Karpas-422 (cell line): Measurements from ENCODE around the gene ARGLU1. TPM values are rescaled to one million over a fixed set of nuclear protein-coding genes. Genes with fewer than 3 reads are reported as not detected.

ENCODE experiments used
- DNase-seq: peaks from one replicate; pipeline ENCODE4 v3.0.0-alpha.2; 2015
- H2AFZ ChIP-seq: fragments of 200-600 bp; sonication (generic); 2 replicates; pipeline ENCODE4 v1.6.1; 2014; ENCODE audit warnings: antibody characterized with exemption, low read length, mixed read lengths
- H3K27ac ChIP-seq: fragments of 200-600 bp; sonication (generic); 2 replicates; pipeline ENCODE4 v1.5.1; 2014; ENCODE audit warnings: mild to moderate bottlenecking, low read length, moderate library complexity
- H3K27me3 ChIP-seq: fragments of 200-600 bp; sonication (generic); 2 replicates; pipeline ENCODE4 v1.6.1; 2014; ENCODE audit warnings: low read length, mixed read lengths
- H3K36me3 ChIP-seq: fragments of 200-600 bp; sonication (generic); 2 replicates; pipeline ENCODE4 v1.6.1; 2014; ENCODE audit warnings: low read length, mixed read lengths; ENCODE audit not compliant: insufficient read depth
- H3K4me1 ChIP-seq: fragments of 200-600 bp; sonication (generic); 2 replicates; pipeline ENCODE4 v1.6.1; 2014; ENCODE audit warnings: mild to moderate bottlenecking, low read length, mixed read lengths
- H3K4me2 ChIP-seq: fragments of 200-600 bp; sonication (generic); 2 replicates; pipeline ENCODE4 v1.6.1; 2014; ENCODE audit warnings: low read length, low read depth, mild to moderate bottlenecking; ENCODE audit not compliant: poor library complexity, severe bottlenecking
- H3K4me3 ChIP-seq: fragments of 200-600 bp; sonication (generic); 2 replicates; pipeline ENCODE4 v1.5.1; 2014; ENCODE audit warnings: mild to moderate bottlenecking, antibody characterized with exemption, low read length, mixed read lengths
- H3K79me2 ChIP-seq: fragments of 200-600 bp; sonication (generic); 2 replicates; pipeline ENCODE4 v1.6.1; 2014; ENCODE audit warnings: mild to moderate bottlenecking, low read length, mixed read lengths
- H3K9ac ChIP-seq: fragments of 200-600 bp; sonication (generic); 2 replicates; pipeline ENCODE4 v1.6.0; 2014; ENCODE audit warnings: low read length
- H3K9me2 ChIP-seq: fragments of 200-600 bp; sonication (generic), shearing (Covaris generic); replicated peaks from 2 replicates; pipeline ENCODE4 v1.6.0; 2014; ENCODE audit warnings: mild to moderate bottlenecking, low read length, moderate library complexity; ENCODE audit not compliant: insufficient read depth
- H3K9me3 ChIP-seq: fragments of 300-700, 200-600 bp; sonication (generic); 2 replicates; pipeline ENCODE4 v1.6.1; 2014; ENCODE audit warnings: low read length, mixed read lengths
- H4K20me1 ChIP-seq: fragments of 200-600 bp; sonication (generic); 2 replicates; pipeline ENCODE4 v1.6.1; 2014; ENCODE audit warnings: mild to moderate bottlenecking, antibody characterized with exemption, low read length, low read depth; ENCODE audit not compliant: insufficient read depth
- total RNA-seq: library from RNA; depleted of rRNA; stranded (reverse); fragments of >200 nt; shearing (Covaris generic); gene quantifications from 2 replicates; pipeline ENCODE4 v1.2.3, GENCODE V29; 2014; ENCODE audit warnings: low replicate concordance

Gene ARGLU1
- total RNA-seq, 1 experiment from 2014 or later, result 147 TPM

- no peak overlapping the region for H3K9ac ChIP-seq
- no peaks in the 10 kb centered on the region for H4K20me1 ChIP-seq
- H2AFZ ChIP-seq, result no peak overlapping the region
- no peak overlapping the region for H3K4me3 ChIP-seq
- no peaks in the 10 kb centered on the region for H3K9me3 ChIP-seq
- H3K79me2 ChIP-seq, result no peaks in the 10 kb centered on the region
- no peaks in the 10 kb centered on the region for H3K9me2 ChIP-seq
- DNase-seq, result no peak
- no peaks in the 10 kb centered on the region for H3K36me3 ChIP-seq
- H3K4me2 ChIP-seq, result no peak overlapping the region
- H3K27me3 ChIP-seq, result no peaks in the 10 kb centered on the region
- H3K4me1 ChIP-seq, result no peaks in the 10 kb centered on the region
- no peak overlapping the region for H3K27ac ChIP-seq
Observed at GRCh38 chr13:106527826-106528225, 40.1 kb downstream of the ARGLU1 start.

DNA sequence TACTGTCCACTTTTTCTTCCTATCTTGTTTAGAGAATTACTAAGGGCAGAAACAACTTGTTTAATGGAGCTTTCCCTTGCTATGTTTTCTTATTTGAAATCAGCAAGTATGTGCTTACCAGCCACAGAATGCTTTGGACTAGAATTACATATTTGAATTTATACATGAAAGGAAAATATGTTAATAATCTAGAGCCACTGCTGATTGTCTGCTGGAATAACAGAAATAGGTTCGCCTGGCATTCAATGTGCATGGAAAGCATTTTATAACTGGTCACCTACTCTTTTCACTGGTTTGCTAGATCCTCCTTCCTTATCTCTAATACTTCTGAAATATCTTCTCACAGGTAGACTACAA is 40.5 kb downstream of the ARGLU1 start:
- H3K4me2 ChIP-seq, result no peak overlapping the region
- H3K79me2 ChIP-seq, result no peaks in the 10 kb centered on the region

GRCh38 chr13:106526738-106527444 is 41.0 kb downstream of the ARGLU1 start:
- H3K9me2 ChIP-seq, result no peaks in the 10 kb centered on the region
- H3K4me2 ChIP-seq, result no peak overlapping the region
- H4K20me1 ChIP-seq, result no peaks in the 10 kb centered on the region
- H3K4me1 ChIP-seq, result no peaks in the 10 kb centered on the region
- no peak overlapping the region for H3K27ac ChIP-seq
- no peaks in the 10 kb centered on the region for H3K27me3 ChIP-seq
- H3K36me3 ChIP-seq, result no peaks in the 10 kb centered on the region
- no peaks in the 10 kb centered on the region for H3K9me3 ChIP-seq
- H2AFZ ChIP-seq, result no peak overlapping the region
- H3K79me2 ChIP-seq, result no peaks in the 10 kb centered on the region
- H3K9ac ChIP-seq, result no peak overlapping the region
- no peak overlapping the region for H3K4me3 ChIP-seq
- DNase-seq, result no peak

More for the DNA sequence above, 40.5 kb downstream of the ARGLU1 start:
- Histone ChIP-seq H3K36me3 (no peaks in the 10 kb centered on the region), H3K9me2 (no peaks in the 10 kb centered on the region), H3K27ac (no peak overlapping the region), H2AFZ (no peak overlapping the region), H4K20me1 (no peaks in the 10 kb centered on the region), H3K4me3 (no peak overlapping the region), H3K4me1 (no peaks in the 10 kb centered on the region), H3K9ac (no peak overlapping the region), H3K9me3 (no peaks in the 10 kb centered on the region), H3K27me3 (no peaks in the 10 kb centered on the region)
- DNase-seq, result no peak

GRCh38 chr13:106525865-106526264 is 42.1 kb downstream of the ARGLU1 start:
- H3K4me2 ChIP-seq, result no peak overlapping the region
- no peak overlapping the region for H3K27ac ChIP-seq
- DNase-seq, result no peak
- H4K20me1 ChIP-seq, result no peaks in the 10 kb centered on the region
- no peaks in the 10 kb centered on the region for H3K79me2 ChIP-seq
- H3K4me3 ChIP-seq, result no peak overlapping the region
- H3K9ac ChIP-seq, result no peak overlapping the region
- no peaks in the 10 kb centered on the region for H3K36me3 ChIP-seq
- H3K9me2 ChIP-seq, result no peaks in the 10 kb centered on the region
- H3K9me3 ChIP-seq, result no peaks in the 10 kb centered on the region
- no peaks in the 10 kb centered on the region for H3K27me3 ChIP-seq
- no peaks in the 10 kb centered on the region for H3K4me1 ChIP-seq
- no peak overlapping the region for H2AFZ ChIP-seq

DNA sequence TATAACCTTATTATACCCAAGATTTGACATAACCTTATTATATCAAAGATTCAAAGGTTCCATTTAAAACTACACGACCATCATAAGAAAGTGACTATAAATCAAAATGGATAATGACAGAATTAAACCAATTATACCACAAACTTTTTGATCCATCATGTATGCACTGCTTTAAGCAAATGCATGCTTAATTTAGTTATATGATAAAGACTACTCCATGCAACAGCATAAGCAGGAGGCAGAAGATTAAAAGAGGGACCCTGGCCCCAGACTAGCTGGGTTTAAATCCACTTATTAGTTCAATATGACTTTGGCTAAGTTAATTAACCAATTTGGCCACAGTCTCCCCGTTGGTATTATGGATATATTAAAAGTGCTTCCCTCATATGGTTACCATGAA is 43.8 kb downstream of the ARGLU1 start:
- Histone ChIP-seq H3K9me2 (no peaks in the 10 kb centered on the region), H3K4me3 (no peak overlapping the region), H2AFZ (no peak overlapping the region), H3K27me3 (no peaks in the 10 kb centered on the region), H3K4me1 (no peaks in the 10 kb centered on the region), H3K9ac (no peak overlapping the region), H3K27ac (no peak overlapping the region), H3K79me2 (no peaks in the 10 kb centered on the region), H3K4me2 (no peak overlapping the region), H3K36me3 (no peaks in the 10 kb centered on the region), H4K20me1 (no peaks in the 10 kb centered on the region), H3K9me3 (no peaks in the 10 kb centered on the region)
- DNase-seq, result no peak

- no peak overlapping the region for H3K9ac ChIP-seq
- H3K4me3 ChIP-seq, result no peak overlapping the region
- DNase-seq, result no peak
- H3K4me2 ChIP-seq, result no peak overlapping the region
- H3K9me3 ChIP-seq, result no peaks in the 10 kb centered on the region
- H3K27ac ChIP-seq, result no peak overlapping the region
- H3K4me1 ChIP-seq, result no peaks in the 10 kb centered on the region
- H3K9me2 ChIP-seq, result no peaks in the 10 kb centered on the region
- no peaks in the 10 kb centered on the region for H3K27me3 ChIP-seq
- no peaks in the 10 kb centered on the region for H4K20me1 ChIP-seq
- no peaks in the 10 kb centered on the region for H3K79me2 ChIP-seq
- no peaks in the 10 kb centered on the region for H3K36me3 ChIP-seq
- no peak overlapping the region for H2AFZ ChIP-seq
Observed at GRCh38 chr13:106523576-106523975, 44.4 kb downstream of the ARGLU1 start.

- H3K9me3 ChIP-seq, result no peaks in the 10 kb centered on the region
- H3K9ac ChIP-seq, result no peak overlapping the region
- no peak overlapping the region for H2AFZ ChIP-seq
- H3K36me3 ChIP-seq, result no peaks in the 10 kb centered on the region
- H3K9me2 ChIP-seq, result no peaks in the 10 kb centered on the region
- H4K20me1 ChIP-seq, result no peaks in the 10 kb centered on the region
- no peaks in the 10 kb centered on the region for H3K79me2 ChIP-seq
- H3K4me1 ChIP-seq, result no peaks in the 10 kb centered on the region
- DNase-seq, result no peak
- H3K4me2 ChIP-seq, result no peak overlapping the region
- H3K27ac ChIP-seq, result no peak overlapping the region
- no peak overlapping the region for H3K4me3 ChIP-seq
- H3K27me3 ChIP-seq, result no peaks in the 10 kb centered on the region
Observed at GRCh38 chr13:106522898-106523525, 44.9 kb downstream of the ARGLU1 start.

- DNase-seq, result no peak
- no peaks in the 10 kb centered on the region for H3K79me2 ChIP-seq
- H4K20me1 ChIP-seq, result no peaks in the 10 kb centered on the region
- no peaks in the 10 kb centered on the region for H3K36me3 ChIP-seq
- H3K9me2 ChIP-seq, result no peaks in the 10 kb centered on the region
- no peaks in the 10 kb centered on the region for H3K27me3 ChIP-seq
- no peak overlapping the region for H3K4me2 ChIP-seq
- H3K27ac ChIP-seq, result no peak overlapping the region
- no peak overlapping the region for H3K9ac ChIP-seq
- H3K4me1 ChIP-seq, result no peaks in the 10 kb centered on the region
- H3K4me3 ChIP-seq, result no peak overlapping the region
- H3K9me3 ChIP-seq, result no peaks in the 10 kb centered on the region
- H2AFZ ChIP-seq, result no peak overlapping the region
Observed at GRCh38 chr13:106522112-106522705, 45.7 kb downstream of the ARGLU1 start.
